NCI-H226 (cell line): ENCODE data around the gene SIPA1L2.

Experiments used
- DNase-seq: peaks from one replicate; pipeline ENCODE4 v3.0.0-alpha.2; 2015

SIPA1L2 gene

DNA sequence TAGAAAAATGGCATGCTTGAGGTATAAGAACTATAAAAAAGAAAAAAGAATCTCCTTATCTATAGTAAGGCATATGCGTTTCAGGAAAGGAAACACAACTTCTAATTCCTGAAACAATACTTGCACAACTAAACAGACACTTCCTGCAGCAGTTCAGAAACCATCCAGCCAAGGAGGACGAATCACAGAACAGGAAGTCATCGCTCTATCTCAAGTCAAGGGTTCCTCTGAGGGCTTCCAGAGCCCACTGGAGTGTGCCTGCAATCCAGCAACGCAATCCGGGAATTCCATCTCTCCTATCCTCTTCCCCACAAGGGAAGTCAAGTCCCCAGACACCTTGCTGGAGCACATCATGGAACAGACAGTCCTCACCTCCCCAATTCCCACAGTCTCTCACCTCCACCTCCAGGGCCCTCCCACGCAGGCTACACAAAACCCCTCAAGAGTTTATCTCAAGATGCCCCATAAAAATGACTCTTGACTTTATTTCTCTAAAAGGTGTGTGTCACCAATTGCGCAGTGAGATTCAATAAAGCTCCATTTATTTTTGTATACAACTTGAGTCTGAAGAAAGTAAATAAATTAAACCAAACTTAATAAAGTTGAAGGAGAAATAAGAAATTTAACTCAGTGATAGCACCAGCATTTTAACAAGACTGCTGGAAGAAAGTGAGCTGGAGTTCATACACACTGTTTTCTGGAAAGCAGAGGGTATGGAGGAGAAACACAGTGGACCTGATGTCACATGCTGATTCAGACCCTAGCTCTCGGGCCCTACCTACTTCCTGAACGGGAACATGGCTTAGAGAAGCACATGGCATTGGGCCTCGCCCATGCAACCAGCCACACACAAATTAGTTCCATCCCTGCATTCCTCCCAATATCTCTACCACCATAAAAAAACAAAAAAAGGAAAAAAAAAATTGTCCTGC, 39.9 kb downstream of the SIPA1L2 start:
- no peak for DNase-seq

DNA sequence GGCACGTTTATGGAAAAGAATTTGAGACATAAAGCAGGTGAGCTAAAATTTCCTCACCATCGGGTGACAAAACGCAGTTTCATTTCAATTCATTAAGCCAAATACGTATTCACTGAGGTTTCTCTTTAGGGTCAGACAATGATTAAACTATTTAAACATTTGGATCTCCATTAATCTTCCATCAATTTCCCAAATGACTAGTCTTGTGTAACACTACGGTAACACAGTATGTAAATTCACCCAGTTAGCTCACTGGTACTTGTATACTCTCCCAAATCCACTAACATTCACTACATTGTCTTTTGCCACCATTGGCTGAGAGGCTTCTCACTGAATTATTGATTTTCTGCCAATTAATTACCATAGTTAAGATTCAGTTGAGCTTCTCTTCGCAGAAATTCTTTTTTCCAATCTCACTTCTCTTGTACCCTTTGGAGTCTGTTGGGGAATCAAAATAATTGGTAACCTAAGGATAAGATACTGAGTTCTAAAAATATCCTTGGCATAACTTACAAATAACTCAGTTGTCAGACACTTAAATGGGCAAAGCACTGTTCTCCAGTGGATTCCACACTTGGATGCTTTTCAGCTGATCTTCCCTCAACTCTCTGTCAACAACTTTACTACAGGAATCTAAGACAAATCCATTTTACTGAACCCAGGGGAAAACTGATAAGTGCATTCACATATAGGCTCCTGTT, 40.7 kb downstream of the SIPA1L2 start:
- no peak for DNase-seq

DNA sequence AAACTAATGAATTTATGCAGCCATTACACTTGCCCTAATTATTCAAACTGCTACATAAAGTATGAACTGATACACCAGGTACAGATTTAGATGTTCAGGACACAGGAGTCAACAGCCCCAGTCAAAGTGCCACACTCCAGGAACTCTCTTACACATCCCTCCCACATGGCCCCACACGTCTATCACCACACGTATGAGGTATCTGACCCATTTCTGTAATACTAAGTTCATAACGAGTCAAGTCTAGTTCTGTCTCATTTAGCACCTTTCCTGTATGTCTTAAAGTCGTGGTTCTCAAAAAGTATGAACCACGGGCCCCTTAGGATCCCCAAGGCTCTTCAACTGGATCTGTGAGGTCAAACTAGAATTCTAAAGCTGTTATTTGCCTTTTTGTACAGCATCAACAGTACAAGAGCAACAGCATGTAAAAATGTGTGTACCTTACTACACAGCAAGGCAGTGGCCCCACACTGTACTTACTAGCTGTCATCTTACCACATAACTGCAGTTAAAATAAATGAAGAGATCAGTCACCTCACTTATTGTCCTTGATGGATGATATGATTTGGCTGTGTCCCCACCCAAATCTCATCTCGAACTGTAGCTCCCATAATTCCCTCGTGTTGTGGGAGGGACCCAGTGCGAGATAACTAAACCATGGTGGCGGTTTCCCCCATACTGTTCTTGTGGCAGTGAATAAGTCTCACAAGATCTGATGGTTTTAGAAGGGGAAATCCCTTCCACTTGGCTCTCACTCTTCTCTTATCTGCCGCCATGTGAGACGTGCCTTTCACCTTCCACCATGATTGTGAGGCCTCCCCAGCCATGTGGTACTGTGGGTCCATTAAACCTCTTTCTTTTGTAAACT, 42.6 kb downstream of the SIPA1L2 start:
- no peak for DNase-seq

DNA sequence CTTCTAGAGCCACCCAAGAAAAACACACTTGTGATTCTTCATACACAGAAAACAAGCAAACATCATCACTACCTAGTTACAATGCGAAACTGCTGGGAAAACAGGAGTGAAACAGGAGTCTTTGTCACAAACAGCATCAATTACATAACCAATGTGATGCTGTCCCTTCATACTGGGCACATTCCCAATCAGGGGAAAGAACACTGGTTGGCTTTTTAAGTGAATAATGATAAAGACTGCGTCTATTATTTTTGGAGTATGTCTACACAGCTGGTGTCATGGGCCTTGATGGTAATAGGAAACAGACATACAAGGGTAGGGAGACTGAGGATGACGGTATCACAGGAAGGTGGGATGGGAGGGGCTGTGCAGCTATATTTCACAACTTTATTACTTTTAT, 43.3 kb downstream of the SIPA1L2 start:
- DNase-seq = no peak

DNA sequence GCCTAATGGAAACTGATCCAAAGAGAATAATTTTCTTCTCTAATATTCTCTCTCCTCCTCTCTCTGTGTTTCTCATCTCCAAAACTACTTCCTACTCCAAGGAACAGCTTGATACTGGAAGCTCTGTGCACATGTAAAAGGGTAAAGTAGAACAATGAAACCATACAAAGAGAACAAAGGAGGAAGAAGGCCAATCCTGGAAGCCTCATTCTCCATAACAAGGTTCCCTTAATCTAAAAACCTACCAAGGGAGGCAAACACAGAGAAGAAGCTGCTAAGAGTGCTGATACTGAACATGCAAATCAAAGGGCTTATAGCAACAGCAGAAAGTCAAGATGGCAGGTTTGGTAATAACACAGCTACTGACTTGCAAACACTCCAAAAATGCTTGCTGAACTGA, 44.4 kb downstream of the SIPA1L2 start:
- DNase-seq = no peak

DNA sequence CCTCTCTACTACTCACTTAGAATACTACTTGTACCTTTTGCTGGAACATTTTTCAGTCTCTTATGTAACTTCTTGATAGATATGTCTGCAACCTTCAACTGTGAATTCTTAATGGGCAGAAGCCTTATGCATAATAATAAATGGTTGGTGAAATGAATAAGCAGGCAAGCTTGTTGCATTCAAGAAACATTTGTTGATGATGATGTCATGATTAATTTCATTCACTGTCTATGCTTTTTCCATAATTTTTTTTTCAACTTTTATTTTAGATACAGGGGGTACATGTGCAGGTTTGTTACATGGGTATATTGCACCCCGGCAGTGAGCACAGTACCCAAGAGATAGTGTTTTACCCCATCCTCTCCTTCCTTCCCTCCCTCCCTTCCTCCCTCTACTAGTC, 48.0 kb downstream of the SIPA1L2 start:
- no peak for DNase-seq
